Measurements from ENCODE around the gene PXN. TPM values are rescaled to one million over a fixed set of nuclear protein-coding genes. Genes with fewer than 3 reads are reported as not detected.
A peak's percentile ranks its signal among the peaks of the same experiment; 100 is the strongest.
"Not testable (repeated sequence)": the region's sequence is repeated elsewhere in the genome, so short reads cannot be mapped to it uniquely, and the experiment has no call there.

The PXN gene
- total RNA-seq, 1 experiment from 2014 or later = 156 TPM

DNA sequence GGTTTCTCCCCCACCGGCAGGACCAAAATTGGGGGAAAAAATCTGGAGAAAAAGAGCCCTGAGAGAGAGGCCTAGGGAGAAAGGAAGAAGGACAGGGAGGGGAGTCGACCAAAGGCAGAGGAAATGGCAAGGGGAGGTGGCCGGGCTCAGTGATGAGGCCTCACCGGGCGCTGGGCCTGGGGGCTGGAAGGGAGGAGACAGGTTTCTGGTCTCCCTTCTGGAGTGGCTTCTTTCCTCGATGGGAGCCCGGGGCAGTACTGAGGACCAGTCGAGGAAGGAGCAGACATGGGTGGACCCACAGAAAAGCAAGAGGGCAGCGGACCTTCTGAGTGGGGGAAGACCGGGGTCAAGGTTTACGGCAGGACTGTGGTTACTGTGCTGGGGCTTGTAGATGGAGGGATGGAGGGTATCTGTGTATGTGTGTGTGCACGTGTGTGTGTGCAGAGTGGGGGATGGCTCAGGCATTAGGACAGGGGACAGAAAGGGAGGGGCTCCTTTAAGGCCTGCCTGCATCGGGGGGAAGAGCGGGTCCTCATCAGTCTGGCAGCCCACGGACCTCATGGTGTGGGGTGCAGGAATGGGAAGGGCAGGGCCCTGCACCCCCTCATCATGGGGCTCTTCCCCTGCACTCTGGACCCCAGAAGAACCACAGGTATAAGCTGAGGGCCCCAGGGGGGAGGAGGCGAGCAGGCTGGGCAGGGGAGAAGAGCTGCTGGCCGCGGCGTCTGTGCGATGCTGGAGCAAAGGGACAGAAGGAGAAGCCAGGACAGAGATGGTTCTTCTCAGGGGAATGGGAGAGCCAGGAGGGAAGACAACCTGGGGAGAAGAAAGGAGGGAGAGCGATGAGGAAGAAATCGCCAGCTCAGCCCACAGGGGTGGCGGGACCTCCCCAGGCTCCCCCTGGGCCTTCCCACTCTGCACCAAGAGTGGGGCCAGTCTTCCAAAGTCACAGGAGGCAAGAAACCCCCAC is 49.5 kb downstream of the PXN start:
- no peak for TF ChIP-seq CTCF (IDR thresholded peaks at IDR 0.05; ENCODE audit: unreplicated experiment)
- no peaks in the 10 kb centered on the region for H3K9me3 Mint-ChIP-seq (ENCODE audit: low read depth, unreplicated experiment)
- H3K36me3 Mint-ChIP-seq (ENCODE audit: insufficient read depth, unreplicated experiment) = peaks cover 88% of the 10 kb centered on the region
- no peak for DNase-seq
- intact Hi-C loops (cut with micrococcal nuclease; ENCODE audit: unreplicated experiment) = no loop called here
- H3K27me3 Mint-ChIP-seq (ENCODE audit: unreplicated experiment) = no peaks in the 10 kb centered on the region
- CTCF ChIA-PET = interaction anchor here (0.6 to 0.8 kb wide), 2 partner anchors 15 kb away, joined by 3 to 4 read pairs; no protein-coding TSS in a partner anchor
- H3K27ac Mint-ChIP-seq (ENCODE audit: unreplicated experiment) = peak overlapping the region; percentile 17
- H3K4me3 Mint-ChIP-seq (ENCODE audit: low read depth, unreplicated experiment) = no peak overlapping the region
- no peaks in the 10 kb centered on the region for H3K4me1 Mint-ChIP-seq (ENCODE audit: low read depth, unreplicated experiment)
- BruUV-seq (replicated peaks) = no TSS peak

DNA sequence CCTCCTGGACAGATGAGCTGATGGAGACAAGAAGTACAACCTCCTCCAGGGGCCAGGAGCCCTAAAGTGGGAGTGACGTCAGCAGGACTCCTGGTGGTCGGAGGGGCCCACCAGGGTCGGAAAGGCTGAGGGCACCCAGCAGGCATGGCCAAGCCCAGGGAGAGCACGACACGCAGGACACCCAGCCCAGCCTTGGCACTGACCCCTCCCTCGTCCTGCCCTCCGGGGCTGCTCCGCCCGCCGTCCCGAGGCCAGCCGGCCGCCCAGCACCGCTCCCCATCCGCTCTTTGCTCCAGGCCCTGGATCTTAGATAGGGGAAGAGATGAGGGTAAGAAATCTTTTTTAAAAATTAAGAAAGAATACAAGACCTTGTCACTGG is 50.2 kb downstream of the PXN start:
- no peaks in the 10 kb centered on the region for H3K4me1 Mint-ChIP-seq (ENCODE audit: low read depth, unreplicated experiment)
- no peak for DNase-seq
- CTCF ChIA-PET = no interaction called here
- H3K4me3 Mint-ChIP-seq (ENCODE audit: low read depth, unreplicated experiment) = no peak overlapping the region
- intact Hi-C loops (cut with micrococcal nuclease; ENCODE audit: unreplicated experiment) = no loop called here
- H3K9me3 Mint-ChIP-seq (ENCODE audit: low read depth, unreplicated experiment) = no peaks in the 10 kb centered on the region
- no peak overlapping the region for H3K27ac Mint-ChIP-seq (ENCODE audit: unreplicated experiment)
- TF ChIP-seq CTCF (IDR thresholded peaks at IDR 0.05; ENCODE audit: unreplicated experiment) = no peak
- peaks cover 89% of the 10 kb centered on the region for H3K36me3 Mint-ChIP-seq (ENCODE audit: insufficient read depth, unreplicated experiment)
- BruUV-seq (replicated peaks) = no TSS peak
- H3K27me3 Mint-ChIP-seq (ENCODE audit: unreplicated experiment) = no peaks in the 10 kb centered on the region

- Mint-ChIP-seq H3K27me3 (ENCODE audit: unreplicated experiment) (no peaks in the 10 kb centered on the region), H3K4me1 (ENCODE audit: low read depth, unreplicated experiment) (no peaks in the 10 kb centered on the region), H3K27ac (ENCODE audit: unreplicated experiment) (no peak overlapping the region), H3K9me3 (ENCODE audit: low read depth, unreplicated experiment) (no peaks in the 10 kb centered on the region), H3K36me3 (ENCODE audit: insufficient read depth, unreplicated experiment) (peaks cover 91% of the 10 kb centered on the region), H3K4me3 (ENCODE audit: low read depth, unreplicated experiment) (no peak overlapping the region)
- CTCF ChIA-PET = interaction anchor here (0.6 to 1.2 kb wide), 2 partner anchors 12 to 99 kb away, joined by 3 to 7 read pairs; no protein-coding TSS in a partner anchor
- no peak for TF ChIP-seq CTCF (IDR thresholded peaks at IDR 0.05; ENCODE audit: unreplicated experiment)
- BruUV-seq (replicated peaks) = no TSS peak
- intact Hi-C loops (cut with micrococcal nuclease; ENCODE audit: unreplicated experiment) = no loop called here
- DNase-seq = no peak
Measured at GRCh38 chr12:120214626-120215356, 50.7 kb downstream of the PXN start.

GRCh38 chr12:120213758-120214157 is 51.8 kb downstream of the PXN start:
- H3K27me3 Mint-ChIP-seq (ENCODE audit: unreplicated experiment) = no peaks in the 10 kb centered on the region
- no TSS peak for BruUV-seq (replicated peaks)
- CTCF ChIA-PET = interaction anchor here (0.6 to 1.2 kb wide), 2 partner anchors 11 to 98 kb away, joined by 3 to 7 read pairs; no protein-coding TSS in a partner anchor

DNA sequence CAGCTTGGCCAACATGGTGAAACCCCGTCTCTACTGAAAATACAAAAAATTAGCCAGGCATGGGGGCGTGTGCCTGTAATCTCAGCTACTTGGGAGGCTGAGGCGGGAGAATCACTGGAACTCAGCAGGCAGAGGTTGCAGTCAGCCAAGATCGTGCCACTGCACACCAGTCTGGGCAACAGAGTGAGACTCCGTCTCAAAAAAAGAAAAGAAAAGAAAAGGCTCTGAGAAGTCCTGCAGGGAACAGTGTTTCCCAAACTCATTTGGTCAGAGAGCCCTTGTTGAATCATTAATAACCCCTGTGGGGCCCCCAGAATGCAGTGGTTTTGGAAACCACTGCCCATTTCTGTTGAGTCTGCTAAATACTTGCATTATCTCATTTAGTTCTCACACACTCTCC is 52.3 kb downstream of the PXN start:
- H3K4me3 Mint-ChIP-seq (ENCODE audit: low read depth, unreplicated experiment); BruUV-seq (replicated peaks); H3K9me3 Mint-ChIP-seq (ENCODE audit: low read depth, unreplicated experiment); CTCF ChIA-PET; H3K27ac Mint-ChIP-seq (ENCODE audit: unreplicated experiment); H3K27me3 Mint-ChIP-seq (ENCODE audit: unreplicated experiment); DNase-seq; H3K4me1 Mint-ChIP-seq (ENCODE audit: low read depth, unreplicated experiment); intact Hi-C loops (cut with micrococcal nuclease; ENCODE audit: unreplicated experiment): not testable (repeated sequence)
- peaks cover 77% of the 10 kb centered on the region for H3K36me3 Mint-ChIP-seq (ENCODE audit: insufficient read depth, unreplicated experiment)

More at GRCh38 chr12:120213758-120214157, 51.8 kb downstream of the PXN start:
- H3K27ac Mint-ChIP-seq (ENCODE audit: unreplicated experiment) = no peak overlapping the region
- intact Hi-C loops (cut with micrococcal nuclease; ENCODE audit: unreplicated experiment) = no loop called here
- TF ChIP-seq CTCF (IDR thresholded peaks at IDR 0.05; ENCODE audit: unreplicated experiment) = no peak
- H3K9me3 Mint-ChIP-seq (ENCODE audit: low read depth, unreplicated experiment) = no peaks in the 10 kb centered on the region
- H3K36me3 Mint-ChIP-seq (ENCODE audit: insufficient read depth, unreplicated experiment) = peaks cover 83% of the 10 kb centered on the region
- H3K4me1 Mint-ChIP-seq (ENCODE audit: low read depth, unreplicated experiment) = no peaks in the 10 kb centered on the region
- DNase-seq = no peak
- no peak overlapping the region for H3K4me3 Mint-ChIP-seq (ENCODE audit: low read depth, unreplicated experiment)

Measured in Calu3 (cell line).